Hepatocyte (in vitro differentiated cells): ENCODE results near the gene ALAD. TPM values are rescaled to one million over a fixed set of nuclear protein-coding genes. Genes with fewer than 3 reads are reported as not detected.

Experiments used
- DNase-seq: peaks from one replicate; pipeline ENCODE4 v3.0.0-alpha.2; 2016; ENCODE audit warnings: low spot score
- H2AFZ ChIP-seq: fragments of 200-600 bp; sonication (generic); 2 replicates; pipeline ENCODE4 v1.6.0; 2016; ENCODE audit warnings: antibody characterized with exemption, mild to moderate bottlenecking
- H3K27ac ChIP-seq: fragments of 200-600 bp; sonication (generic); 2 replicates; pipeline ENCODE4 v1.5.1; 2016; ENCODE audit warnings: mild to moderate bottlenecking
- H3K27me3 ChIP-seq: fragments of 200-600 bp; sonication (generic); 2 replicates; pipeline ENCODE4 v1.6.1; 2016
- H3K36me3 ChIP-seq: fragments of 200-600 bp; sonication (generic); replicated peaks from 2 replicates; pipeline ENCODE4 v1.5.1; 2016; ENCODE audit warnings: low read depth; ENCODE audit not compliant: insufficient read depth
- H3K4me1 ChIP-seq: fragments of 200-600 bp; sonication (generic); 2 replicates; pipeline ENCODE4 v1.5.1; 2016; ENCODE audit warnings: mild to moderate bottlenecking, moderate library complexity; ENCODE audit not compliant: insufficient read depth
- H3K4me2 ChIP-seq: fragments of 200-600 bp; sonication (generic); 2 replicates; pipeline ENCODE4 v1.6.0; 2016
- H3K4me3 ChIP-seq: fragments of 200-600 bp; sonication (generic); 2 replicates; pipeline ENCODE4 v1.5.1; 2016; ENCODE audit warnings: mild to moderate bottlenecking
- H3K79me2 ChIP-seq: fragments of 200-600 bp; sonication (generic); 2 replicates; pipeline ENCODE4 v1.6.0; 2017; ENCODE audit warnings: mild to moderate bottlenecking
- H3K9me2 ChIP-seq: fragments of 200-600 bp; sonication (generic); replicated peaks from 2 replicates; pipeline ENCODE4 v1.6.0; 2017; ENCODE audit warnings: mild to moderate bottlenecking; ENCODE audit not compliant: insufficient read depth
- H3K9me3 ChIP-seq: fragments of 200-600 bp; sonication (generic); 2 replicates; pipeline ENCODE4 v1.5.1; 2016; ENCODE audit warnings: low read depth, mild to moderate bottlenecking
- H4K20me1 ChIP-seq: fragments of 200-600 bp; sonication (generic); 2 replicates; pipeline ENCODE4 v1.6.0; 2016; ENCODE audit warnings: mild to moderate bottlenecking; ENCODE audit not compliant: insufficient read depth, poor library complexity, severe bottlenecking
- EZH2 ChIP-seq: fragments of 200-600 bp; sonication (generic); IDR thresholded peaks from 2 replicates; pipeline ENCODE4 v1.6.1; 2016; ENCODE audit warnings: antibody characterized with exemption, mild to moderate bottlenecking, borderline replicate concordance
- EZH2phosphoT487 ChIP-seq: fragments of 200-600 bp; sonication (generic); IDR thresholded peaks from one replicate; pipeline ENCODE4 v1.6.1; 2018; ENCODE audit warnings: antibody characterized with exemption, mild to moderate bottlenecking, low read depth, moderate library complexity; ENCODE audit not compliant: unreplicated experiment, severe bottlenecking
- WGBS: methylation state at CpG from one replicate; pipeline ENCODE4 v1.1.6; 2016; ENCODE audit warnings: low lambda C conversion rate; ENCODE audit errors: missing lambda C conversion rate; 5-methylcytosine and 5-hydroxymethylcytosine counted together
- polyA plus RNA-seq: library from polyadenylated mRNA; unstranded; fragments of >200 nt; fragmentation: Nextera tagmentation; extraction: Ambion mirVana; gene quantifications from 2 replicates; pipeline ENCODE4 v1.2.1, GENCODE V29; 2016
- total RNA-seq: library from RNA; depleted of rRNA; stranded (reverse); fragments of >200 nt; gene quantifications from 2 replicates; pipeline ENCODE4 v1.2.3, GENCODE V29; 2014
- TF ChIP-seq, protein P1 (sequence below): fragments of 200-600 bp; sonication (generic); IDR thresholded peaks from 2 replicates; pipeline ENCODE4 v1.5.1; 2016; ENCODE audit warnings: antibody characterized with exemption, mild to moderate bottlenecking; ENCODE audit not compliant: poor library complexity

The ALAD gene
- total and polyA plus RNA-seq, 2 experiments from 2014 or later = 27.8 to 43.8 TPM

DNA sequence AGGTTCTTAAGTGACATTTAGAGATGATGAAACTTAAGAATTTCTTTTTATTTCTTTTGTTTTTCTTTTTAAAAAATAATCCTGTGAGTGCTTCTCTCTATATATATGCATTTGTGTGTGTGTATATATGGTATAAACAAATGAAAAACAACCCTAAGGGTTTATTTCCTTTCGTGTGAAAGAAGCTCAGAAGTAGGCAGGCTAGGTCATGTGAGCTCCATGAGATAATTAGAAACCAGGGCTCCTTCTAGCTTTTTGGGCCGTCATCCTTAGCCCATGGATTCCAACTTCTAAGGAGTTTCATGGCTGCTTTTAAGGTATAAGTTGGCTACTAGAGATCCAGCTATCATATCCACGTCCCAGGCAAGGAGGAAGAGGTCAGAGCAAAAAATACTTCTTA is 20.6 kb upstream of the ALAD start:
- Histone ChIP-seq H3K4me2 (no peak overlapping the region), H3K27me3 (no peaks in the 10 kb centered on the region), H3K4me3 (no peak overlapping the region), H3K9me3 (no peaks in the 10 kb centered on the region), H3K9me2 (no peaks in the 10 kb centered on the region), H3K36me3 (no peaks in the 10 kb centered on the region), H3K4me1 (no peaks in the 10 kb centered on the region), H4K20me1 (no peaks in the 10 kb centered on the region), H2AFZ (no peak overlapping the region), H3K79me2 (no peaks in the 10 kb centered on the region), H3K27ac (no peak overlapping the region)
- no peak for DNase-seq
- TF ChIP-seq EZH2phosphoT487 (no peak), EZH2 (no peak)
- TF ChIP-seq, protein P1, sequence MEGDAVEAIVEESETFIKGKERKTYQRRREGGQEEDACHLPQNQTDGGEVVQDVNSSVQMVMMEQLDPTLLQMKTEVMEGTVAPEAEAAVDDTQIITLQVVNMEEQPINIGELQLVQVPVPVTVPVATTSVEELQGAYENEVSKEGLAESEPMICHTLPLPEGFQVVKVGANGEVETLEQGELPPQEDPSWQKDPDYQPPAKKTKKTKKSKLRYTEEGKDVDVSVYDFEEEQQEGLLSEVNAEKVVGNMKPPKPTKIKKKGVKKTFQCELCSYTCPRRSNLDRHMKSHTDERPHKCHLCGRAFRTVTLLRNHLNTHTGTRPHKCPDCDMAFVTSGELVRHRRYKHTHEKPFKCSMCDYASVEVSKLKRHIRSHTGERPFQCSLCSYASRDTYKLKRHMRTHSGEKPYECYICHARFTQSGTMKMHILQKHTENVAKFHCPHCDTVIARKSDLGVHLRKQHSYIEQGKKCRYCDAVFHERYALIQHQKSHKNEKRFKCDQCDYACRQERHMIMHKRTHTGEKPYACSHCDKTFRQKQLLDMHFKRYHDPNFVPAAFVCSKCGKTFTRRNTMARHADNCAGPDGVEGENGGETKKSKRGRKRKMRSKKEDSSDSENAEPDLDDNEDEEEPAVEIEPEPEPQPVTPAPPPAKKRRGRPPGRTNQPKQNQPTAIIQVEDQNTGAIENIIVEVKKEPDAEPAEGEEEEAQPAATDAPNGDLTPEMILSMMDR = no peak
- 74% methylated on average over 3 of the region's 3 CpGs for WGBS

DNA sequence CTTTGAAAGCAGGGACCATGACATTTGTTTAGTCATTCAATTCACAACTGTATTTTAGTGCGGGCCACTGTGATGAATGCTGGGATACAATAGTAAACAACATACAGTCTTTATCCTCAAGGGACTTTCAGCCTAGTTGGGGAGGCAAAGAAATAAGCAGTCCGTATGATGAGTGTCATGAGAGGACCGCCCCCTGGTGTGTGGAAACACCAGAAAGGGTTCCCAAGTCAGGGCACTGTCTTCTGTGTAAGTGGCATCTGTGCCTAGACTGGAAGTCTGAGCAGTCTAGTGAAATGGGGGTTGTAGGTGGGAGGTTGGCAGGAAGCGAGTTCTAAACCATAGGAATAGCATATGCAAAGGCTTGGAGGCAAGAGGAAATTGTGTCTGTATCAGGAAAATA is 16.3 kb upstream of the ALAD start:
- no peaks in the 10 kb centered on the region for H3K4me1 ChIP-seq
- no peaks in the 10 kb centered on the region for H3K36me3 ChIP-seq
- 91% methylated on average over 4 of the region's 4 CpGs for WGBS
- no peak for DNase-seq
- no peaks in the 10 kb centered on the region for H4K20me1 ChIP-seq
- no peaks in the 10 kb centered on the region for H3K79me2 ChIP-seq
- H2AFZ ChIP-seq = no peak overlapping the region
- no peak overlapping the region for H3K27ac ChIP-seq
- TF ChIP-seq, protein P1 = no peak
- TF ChIP-seq EZH2phosphoT487 (no peak), EZH2 (no peak)
- H3K4me3 ChIP-seq = no peak overlapping the region
- H3K9me3 ChIP-seq = no peaks in the 10 kb centered on the region
- no peak overlapping the region for H3K4me2 ChIP-seq
- no peaks in the 10 kb centered on the region for H3K27me3 ChIP-seq
- H3K9me2 ChIP-seq = no peaks in the 10 kb centered on the region

- no peak overlapping the region for H3K4me2 ChIP-seq
- H3K4me3 ChIP-seq = no peak overlapping the region
- TF ChIP-seq EZH2phosphoT487 (no peak), EZH2 (no peak)
- TF ChIP-seq, protein P1 = no peak
- H3K27ac ChIP-seq = no peak overlapping the region
- H4K20me1 ChIP-seq = no peaks in the 10 kb centered on the region
- H3K4me1 ChIP-seq = no peaks in the 10 kb centered on the region
- no peaks in the 10 kb centered on the region for H3K9me2 ChIP-seq
- H2AFZ ChIP-seq = no peak overlapping the region
- no peaks in the 10 kb centered on the region for H3K36me3 ChIP-seq
- no peaks in the 10 kb centered on the region for H3K9me3 ChIP-seq
- H3K27me3 ChIP-seq = no peaks in the 10 kb centered on the region
- H3K79me2 ChIP-seq = no peaks in the 10 kb centered on the region
- DNase-seq = no peak
- 77% methylated on average over 3 of the region's 3 CpGs for WGBS
Measured at GRCh38 chr9:113416149-113416721, 15.2 kb upstream of the ALAD start.
